NOMO-1 (cell line): ENCODE measurements around the gene NDUFAF2.
"Not testable (repeated sequence)": the region's sequence is repeated elsewhere in the genome, so short reads cannot be mapped to it uniquely, and the experiment has no call there.

Experiments used
- DNase-seq, 2 experiments: peaks; one replicate each; lab custom pipeline; 2025; ENCODE audit not compliant: unreplicated experiment in 2 of 2; lab: John Stamatoyannopoulos, UW

The NDUFAF2 gene

GRCh38 chr5:60944904-60945812 is at the start of gene NDUFAF2, which contains the start of gene ERCC8:
Gene NDUFAF2, plus strand, starts transcription at chr5:60945205. Its CDS starts 51 bp downstream, at chr5:60945256.
Gene ERCC8, minus strand, starts transcription at chr5:60945070. Its CDS starts 62 bp downstream, at chr5:60945008.
- peak; percentile 80 to 88 for DNase-seq

DNA sequence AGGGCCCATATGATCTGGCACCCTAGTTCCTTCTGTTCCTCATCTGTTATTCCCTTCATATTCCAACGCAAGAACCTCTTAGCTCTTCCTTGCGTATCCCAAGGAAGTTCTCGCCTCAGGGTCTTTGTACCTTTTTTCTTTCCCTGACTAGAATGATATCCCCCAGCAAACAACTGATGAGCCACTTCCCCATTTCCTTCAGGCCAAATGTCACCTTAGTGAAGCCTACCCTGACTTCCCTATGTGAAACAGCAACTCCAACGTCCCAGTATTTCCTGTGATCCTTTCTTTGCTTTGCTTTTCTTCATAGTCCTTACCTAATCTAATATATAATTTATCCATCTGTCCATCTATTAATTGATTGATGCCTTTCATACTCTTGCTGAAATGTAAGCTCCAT is 48.0 kb upstream of the NDUFAF2 start:
- DNase-seq = no peak

GRCh38 chr5:60903356-60903755 is 41.6 kb upstream of the NDUFAF2 start:
- no peak for DNase-seq

DNA sequence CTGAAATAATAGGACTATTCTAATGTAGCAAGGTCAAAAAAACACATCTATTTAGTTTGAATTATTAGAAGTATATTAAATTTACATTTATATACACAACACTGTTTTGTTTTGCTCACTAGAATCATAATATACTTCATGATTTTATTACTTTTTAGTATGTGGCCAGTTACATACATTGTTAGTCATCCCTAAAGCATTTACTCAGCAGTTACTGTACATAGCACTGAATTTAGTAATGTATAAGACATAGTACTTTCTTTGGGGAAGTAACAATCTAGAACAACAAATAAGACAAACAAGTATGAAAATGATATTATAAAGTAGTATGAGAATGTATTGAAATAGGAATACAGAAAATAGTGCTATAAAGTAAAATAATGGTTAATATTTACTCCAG is 28.4 kb upstream of the NDUFAF2 start:
- no peak for DNase-seq

GRCh38 chr5:60918466-60918865 is 26.5 kb upstream of the NDUFAF2 start:
- no peak for DNase-seq

GRCh38 chr5:60927450-60927849 is 17.6 kb upstream of the NDUFAF2 start:
- DNase-seq = no peak

DNA sequence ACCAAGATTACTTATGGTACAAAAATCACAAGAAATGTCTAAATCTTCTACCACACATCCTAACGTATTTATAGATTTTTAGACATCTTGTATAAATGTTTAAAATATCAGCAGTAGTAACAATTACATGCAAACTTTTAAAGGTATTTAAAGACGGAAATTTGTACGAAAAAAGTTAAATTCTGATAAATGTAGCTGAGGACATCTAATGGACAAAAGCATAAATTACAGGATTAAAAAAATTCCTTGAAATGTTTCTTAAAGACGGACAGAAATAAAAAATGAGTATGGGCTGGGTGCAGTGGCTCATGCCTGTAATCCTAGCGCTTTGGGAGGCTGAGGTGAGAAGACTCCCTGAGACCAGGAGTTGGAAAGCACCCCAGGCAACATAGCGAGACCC is 16.0 kb upstream of the NDUFAF2 start:
- no peak for DNase-seq

DNA sequence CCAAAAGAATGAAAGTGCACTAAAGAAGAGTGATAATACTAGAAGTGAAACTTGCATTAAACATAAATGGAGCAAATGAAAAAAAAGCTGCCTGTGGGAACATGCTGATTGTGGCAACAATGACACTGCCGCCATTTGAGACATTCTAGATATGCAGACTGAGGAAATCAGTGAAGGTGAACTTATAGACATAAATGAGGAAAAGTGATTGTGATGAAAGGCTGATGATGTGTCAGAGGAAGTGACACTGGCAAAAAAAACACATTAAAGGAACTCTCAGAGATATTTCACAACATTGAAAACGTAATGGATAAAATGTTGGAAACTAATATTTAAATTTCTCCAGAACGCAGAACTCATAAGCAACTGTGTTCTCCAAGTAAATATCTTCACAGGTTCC is 1.4 kb upstream of the NDUFAF2 start:
- DNase-seq = peak; percentile 19 to 81

GRCh38 chr5:60945813-60946187 is 795 bp downstream of the NDUFAF2 start:
- DNase-seq = peak; percentile 42 to 45

DNA sequence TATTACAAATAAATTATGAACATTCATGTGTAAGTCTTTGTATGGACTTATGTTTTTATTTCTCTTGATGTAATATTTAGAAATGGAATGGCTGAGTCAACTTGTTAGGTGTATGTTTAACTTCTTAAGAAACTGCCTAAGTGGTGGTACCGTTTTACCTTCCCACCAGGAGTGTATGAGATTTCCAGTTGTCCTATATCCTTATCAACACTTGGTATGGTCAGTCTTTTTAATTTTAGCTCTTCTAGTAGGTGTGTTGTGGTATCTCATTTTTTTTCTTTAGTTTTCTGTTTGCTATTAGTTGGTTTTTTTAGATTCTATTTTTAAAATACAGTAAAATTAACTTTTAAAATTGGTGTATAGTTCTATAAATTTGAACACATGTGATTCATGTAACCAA is 3.7 kb downstream of the NDUFAF2 start:
- no peak for DNase-seq

DNA sequence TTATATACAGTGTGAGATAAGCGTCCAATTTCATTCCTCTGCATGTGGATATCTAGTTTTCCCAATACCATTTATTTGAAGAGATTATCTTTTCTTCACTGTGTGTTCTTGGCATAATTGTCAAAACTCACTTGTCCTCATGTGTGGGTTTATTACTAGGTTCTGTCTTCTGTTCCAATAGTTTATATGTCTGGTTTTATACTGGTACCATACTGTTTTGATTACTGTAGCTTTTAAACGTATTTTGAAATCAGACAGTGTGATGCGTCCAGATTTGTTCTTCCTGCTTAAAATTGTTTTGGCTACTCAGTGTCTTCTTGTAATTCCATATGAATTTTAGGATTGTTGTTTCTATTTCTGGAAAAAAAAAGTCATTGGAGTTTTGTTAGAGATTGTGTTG is 10.2 kb downstream of the NDUFAF2 start:
- DNase-seq = no peak

DNA sequence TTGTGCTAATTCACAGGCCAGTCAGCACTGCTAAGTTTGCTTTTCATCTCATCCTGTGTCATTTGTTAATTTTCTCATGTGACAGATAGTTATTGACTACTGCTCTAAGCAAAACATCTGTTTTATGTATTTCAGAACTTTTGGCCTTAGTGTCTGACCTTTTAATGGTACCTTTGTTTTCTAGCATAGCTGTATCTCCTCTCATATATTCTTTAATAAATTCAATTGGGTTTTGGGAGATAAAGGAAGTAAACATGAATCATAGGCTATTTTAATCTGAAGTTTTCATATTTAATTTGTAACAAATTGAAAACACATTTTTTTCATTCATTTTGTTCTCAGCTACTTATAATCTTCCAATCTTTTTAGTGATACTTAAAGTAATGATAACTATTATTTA is 13.1 kb downstream of the NDUFAF2 start:
- DNase-seq = no peak

DNA sequence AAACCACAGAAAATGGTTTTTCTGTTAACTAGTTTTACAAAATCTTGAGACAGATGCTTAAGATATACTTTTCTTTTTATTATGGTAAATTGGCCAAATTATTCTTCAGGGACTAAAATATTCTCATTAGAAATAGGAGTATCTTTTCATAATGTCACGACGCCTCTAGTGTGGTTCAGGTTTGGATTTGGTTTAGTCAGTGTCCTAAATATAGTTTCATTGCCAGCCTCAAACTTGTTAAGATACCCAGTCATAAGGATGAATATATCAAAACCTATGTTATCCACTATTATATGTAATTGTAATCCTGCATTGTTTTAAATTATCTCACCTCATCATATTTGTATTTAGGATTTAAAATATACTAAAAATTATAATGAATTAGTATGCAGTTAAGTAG is 13.7 kb downstream of the NDUFAF2 start:
- no peak for DNase-seq

DNA sequence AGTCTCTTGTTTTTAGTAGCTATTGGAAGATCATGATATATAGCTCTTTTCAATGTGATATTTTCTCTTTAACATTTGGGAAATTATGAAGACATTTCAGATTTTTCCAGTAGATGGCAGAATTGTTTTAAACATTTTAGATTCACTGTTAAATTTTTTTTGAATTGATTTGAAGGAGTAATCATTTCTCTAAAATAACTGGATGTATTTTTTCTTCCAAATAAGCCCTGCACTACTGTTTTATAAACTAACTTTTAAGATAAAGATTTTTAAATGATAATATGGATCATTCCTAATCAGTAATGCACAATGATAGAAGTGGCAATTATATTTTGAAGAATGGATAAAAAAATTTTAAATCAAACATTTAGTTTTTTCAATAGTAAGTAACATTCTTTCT is 14.2 kb downstream of the NDUFAF2 start:
- DNase-seq = peak in 1 of 2 experiments; percentile 43

DNA sequence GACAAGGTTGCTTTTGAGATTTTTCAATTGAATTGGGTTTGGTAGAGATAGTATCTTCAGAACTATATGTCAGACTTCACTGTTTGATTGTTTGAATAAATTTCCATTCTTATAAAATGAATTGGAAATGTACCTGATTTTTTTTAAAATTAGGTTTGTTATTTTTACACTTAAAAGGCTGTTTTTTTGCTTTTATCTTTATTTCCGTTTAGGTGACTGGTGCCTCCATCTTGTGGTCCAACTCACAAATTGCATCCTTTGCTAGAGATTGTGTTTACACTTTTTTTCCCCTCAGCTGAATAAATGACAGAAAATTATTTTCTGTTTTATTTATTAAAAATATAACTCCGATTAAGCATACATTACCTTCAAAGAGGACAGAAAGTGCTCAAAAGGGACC is 15.6 kb downstream of the NDUFAF2 start:
- DNase-seq = peak in 1 of 2 experiments; percentile 8

- DNase-seq = peak; percentile 2 to 74
Observed at GRCh38 chr5:60961685-60962084, 16.7 kb downstream of the NDUFAF2 start.

DNA sequence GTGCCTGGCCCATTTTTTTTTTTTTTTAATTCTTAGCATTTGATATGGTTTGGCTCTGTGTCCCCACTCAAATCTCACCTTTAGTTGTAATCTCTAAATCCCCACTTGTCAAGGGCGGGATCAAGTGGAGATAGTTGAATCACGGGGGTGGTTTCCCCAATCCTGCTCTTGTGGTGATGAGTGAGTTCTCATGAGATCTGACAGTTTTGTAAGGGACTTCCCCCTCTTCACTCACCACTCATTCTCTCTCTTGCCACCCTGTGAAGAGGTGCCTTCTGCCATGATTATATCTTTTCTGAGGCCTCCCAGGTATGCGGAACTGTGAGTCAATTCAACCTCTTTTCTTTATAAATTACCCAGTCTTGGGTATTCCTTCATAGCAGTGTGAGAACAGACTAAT is 27.2 kb downstream of the NDUFAF2 start:
- DNase-seq = no peak

DNA sequence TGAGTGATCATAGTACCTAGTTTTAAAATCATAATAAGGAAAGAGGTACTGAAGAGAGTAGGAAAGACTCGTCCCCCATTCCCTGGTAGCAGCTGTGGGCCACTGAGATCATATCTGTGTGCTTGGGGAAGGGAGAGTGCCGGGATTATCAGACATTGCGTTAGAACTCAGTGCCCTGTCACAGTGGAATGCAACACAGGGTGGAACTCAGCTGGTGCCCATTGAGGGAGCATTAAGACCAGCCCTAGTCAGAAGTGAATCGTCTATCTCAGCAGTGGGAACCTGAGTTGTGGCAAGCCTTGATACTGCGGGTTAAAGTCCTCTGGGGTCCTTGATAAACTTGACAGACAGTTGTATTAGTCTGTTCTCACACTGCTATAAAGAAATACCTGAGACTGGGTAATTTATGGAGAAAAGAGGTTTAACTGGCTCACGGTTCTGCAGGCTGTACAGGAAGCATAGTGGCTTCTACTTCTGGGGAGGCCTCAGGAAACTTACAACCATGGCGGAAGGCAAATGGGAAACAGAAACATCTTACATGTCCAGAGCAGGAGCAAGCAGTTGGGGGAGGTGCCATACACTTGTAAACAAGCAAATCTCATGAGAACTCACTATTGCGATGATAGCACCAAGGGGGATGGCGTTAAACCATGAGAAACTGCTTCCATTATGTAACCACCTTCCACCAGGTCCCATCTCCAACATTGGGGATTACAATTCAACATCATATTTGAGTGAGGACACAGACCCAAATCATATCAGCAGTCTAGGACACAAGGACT is 33.1 kb downstream of the NDUFAF2 start:
- DNase-seq = no peak

- DNase-seq = no peak
Observed at GRCh38 chr5:60978968-60979367, 34.0 kb downstream of the NDUFAF2 start.

DNA sequence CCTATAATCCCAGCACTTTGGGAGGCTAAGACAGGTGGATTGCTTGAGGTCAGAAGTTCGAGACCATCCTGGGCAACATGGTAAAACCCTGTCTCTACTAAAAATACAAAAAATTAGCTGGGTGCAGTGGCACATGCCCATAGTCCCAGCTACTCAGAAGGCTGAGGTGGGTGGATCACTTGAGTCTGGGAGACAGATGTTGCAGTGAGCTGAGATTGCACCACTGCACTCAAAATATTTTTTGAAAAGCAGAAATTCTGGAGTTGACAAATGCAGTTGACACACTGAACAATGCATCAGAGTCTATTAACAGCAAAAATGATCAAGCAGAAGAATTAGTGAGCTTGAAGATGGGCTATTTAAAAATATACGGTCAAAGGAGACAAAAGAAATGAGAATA is 35.5 kb downstream of the NDUFAF2 start:
- no peak for DNase-seq

DNA sequence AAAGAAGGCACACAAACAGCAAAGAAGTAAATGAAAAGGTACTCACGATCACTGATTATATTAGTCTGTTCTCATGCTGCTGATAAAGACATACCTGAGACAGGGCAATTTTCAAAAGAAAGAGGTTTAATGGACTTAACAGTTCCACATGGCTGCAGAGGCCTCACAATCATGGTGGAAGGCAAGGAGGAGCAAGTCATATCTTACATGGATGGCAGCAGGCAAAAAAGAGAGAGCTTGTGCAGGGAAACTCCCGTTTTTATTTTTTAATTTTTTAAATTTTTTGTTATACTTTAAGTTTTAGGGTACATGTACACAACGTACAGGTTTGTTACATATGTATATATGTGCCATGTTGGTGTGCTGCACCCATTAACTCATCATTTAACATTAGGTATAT is 37.1 kb downstream of the NDUFAF2 start:
- not testable (repeated sequence) for DNase-seq

GRCh38 chr5:60989790-60990189 is 44.8 kb downstream of the NDUFAF2 start:
- DNase-seq = no peak
